NOMO-1 treated with dmso at 0.1 percent for 144 hours (cell line): Measurements from ENCODE around the gene TMEM132C.

Experiments used
- DNase-seq: peaks from one replicate; lab custom pipeline; 2025; ENCODE audit not compliant: unreplicated experiment; lab: John Stamatoyannopoulos, UW

The TMEM132C gene

DNA sequence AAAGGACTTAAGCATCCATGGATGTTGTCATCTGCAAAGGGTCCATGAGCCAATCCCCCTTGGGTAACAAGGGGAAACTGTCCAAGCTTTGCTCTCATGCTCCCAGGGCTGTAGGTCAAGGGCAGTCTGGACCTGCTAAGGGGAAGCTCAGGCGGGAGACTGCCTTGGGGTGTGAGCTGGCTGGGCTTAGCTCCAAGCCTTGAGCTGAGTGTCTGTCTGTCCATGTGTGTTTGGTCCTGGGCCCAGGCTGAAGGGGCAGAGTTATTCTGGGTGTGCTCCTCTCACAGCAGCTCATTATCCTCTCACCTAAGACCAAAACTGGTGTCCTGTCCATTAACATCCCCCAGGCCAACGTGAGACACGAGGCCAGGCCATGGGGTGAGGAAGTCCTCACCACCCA lies 282.0 kb downstream of the TMEM132C start:
- no peak for DNase-seq

- no peak for DNase-seq
Measured at GRCh38 chr12:128549601-128550218, 282.7 kb downstream of the TMEM132C start.

GRCh38 chr12:128551266-128551665 lies 284.3 kb downstream of the TMEM132C start:
- DNase-seq: no peak

GRCh38 chr12:128554546-128555304 lies 287.8 kb downstream of the TMEM132C start:
- DNase-seq: no peak

GRCh38 chr12:128557231-128557630 lies 290.3 kb downstream of the TMEM132C start:
- no peak for DNase-seq

- no peak for DNase-seq
Measured at GRCh38 chr12:128564956-128565355, 298.0 kb downstream of the TMEM132C start.

- DNase-seq: no peak
Measured at GRCh38 chr12:128567730-128568129, 300.8 kb downstream of the TMEM132C start.

GRCh38 chr12:128570191-128571065 lies 303.5 kb downstream of the TMEM132C start:
- no peak for DNase-seq

DNA sequence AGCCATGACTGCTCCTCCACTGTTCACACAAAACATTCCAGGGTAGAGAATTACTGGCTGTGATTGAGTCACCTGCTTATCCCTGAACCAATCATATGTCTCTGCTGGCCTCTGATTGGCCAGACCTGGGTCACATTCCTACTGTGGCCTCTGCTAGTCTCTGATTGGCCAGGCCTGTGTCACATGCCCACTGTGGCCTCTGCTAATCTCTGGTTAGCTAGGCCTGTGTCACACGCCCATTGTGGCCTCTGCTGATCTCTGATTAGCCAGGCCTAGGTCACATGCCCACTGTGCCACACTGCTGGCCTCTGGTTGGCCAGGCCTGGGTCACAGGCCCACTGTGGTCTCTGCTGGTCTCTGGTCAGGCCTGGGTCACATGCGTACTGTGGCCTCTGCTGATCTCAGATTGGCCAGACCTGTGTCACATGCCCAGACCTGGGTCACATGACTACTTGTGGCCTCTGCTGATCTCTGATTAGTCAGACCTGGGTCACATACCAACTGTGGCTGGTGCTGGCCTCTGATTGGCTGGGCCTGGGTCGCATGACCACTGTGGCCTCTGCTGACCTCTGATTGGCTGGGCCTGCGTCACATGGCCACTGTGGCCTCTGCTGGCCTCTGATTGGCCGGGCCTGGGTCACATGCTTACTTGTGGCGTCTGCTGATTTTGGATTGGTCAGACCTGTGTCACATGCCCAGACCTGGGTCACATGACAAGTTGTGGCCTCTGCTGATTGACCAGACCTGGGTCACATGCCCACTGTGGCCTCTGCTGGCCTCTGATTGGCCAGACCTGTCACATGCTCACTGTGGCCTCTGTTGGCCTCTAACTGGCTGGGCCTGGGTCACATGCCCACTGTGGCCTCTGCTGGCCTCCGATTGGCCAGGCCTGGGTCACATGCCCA lies 305.2 kb downstream of the TMEM132C start:
- DNase-seq: no peak

- DNase-seq: no peak
Measured at GRCh38 chr12:128573907-128574306, 306.9 kb downstream of the TMEM132C start.

GRCh38 chr12:128578045-128578444 lies 311.1 kb downstream of the TMEM132C start:
- DNase-seq: no peak

- no peak for DNase-seq
Measured at GRCh38 chr12:128581321-128581761, 314.4 kb downstream of the TMEM132C start.

GRCh38 chr12:128583453-128583852 lies 316.5 kb downstream of the TMEM132C start:
- no peak for DNase-seq

- DNase-seq: no peak
Measured at GRCh38 chr12:128586451-128587029, 319.6 kb downstream of the TMEM132C start.

GRCh38 chr12:128587918-128588317 lies 320.9 kb downstream of the TMEM132C start:
- DNase-seq: no peak

DNA sequence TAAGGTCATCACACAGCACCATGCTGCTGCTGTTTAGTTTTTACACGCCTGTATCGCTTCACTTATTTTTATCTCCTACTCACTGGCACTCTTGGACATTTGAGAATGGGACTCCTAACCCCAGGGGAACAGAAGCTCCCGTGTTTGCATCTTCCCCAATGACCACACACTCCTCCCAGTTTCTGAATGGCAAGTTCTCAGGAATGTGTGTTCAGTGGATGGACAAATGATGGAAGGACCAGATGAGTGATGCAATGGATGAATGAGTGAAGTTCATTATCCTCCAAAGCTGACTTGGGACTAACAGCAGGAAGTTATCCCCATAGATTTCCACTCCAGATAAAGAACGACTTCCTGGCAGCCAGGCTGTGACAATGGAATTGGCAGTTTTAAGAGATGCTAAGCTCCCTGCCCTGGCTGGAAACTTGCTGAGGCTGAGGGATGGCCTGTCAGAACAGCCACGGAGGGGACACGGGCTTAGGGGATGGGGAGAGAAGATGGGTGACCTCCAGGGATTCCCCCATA lies 325.3 kb downstream of the TMEM132C start:
- no peak for DNase-seq

GRCh38 chr12:128594521-128594920 lies 327.6 kb downstream of the TMEM132C start:
- no peak for DNase-seq

DNA sequence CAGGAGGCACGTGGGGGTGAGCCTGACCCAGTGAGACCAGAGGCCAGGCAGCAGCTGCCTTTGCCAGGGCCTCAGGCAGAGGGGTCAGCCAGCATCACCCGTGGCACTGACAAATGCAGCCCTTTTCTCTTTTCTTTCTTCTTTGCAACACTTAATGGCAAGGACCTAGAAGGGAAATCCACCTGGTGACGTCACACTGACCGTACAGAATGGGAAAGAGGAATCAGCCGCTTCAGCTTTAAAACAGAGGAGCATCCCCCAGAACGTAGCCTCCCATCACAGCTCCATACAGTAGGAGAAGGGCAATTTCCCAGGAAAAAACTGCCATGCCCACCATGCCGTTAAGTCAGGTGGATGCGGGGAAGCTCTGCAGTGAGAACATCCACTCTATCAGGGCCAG lies 328.6 kb downstream of the TMEM132C start:
- DNase-seq: no peak

GRCh38 chr12:128600886-128601285 lies 333.9 kb downstream of the TMEM132C start:
- DNase-seq: no peak

GRCh38 chr12:128603573-128604115 lies 336.7 kb downstream of the TMEM132C start:
- DNase-seq: no peak
